Neuronal stem cell (in vitro differentiated cells): ENCODE results near the gene HEXIM2.

Experiments used
- DNase-seq: peaks from one replicate; pipeline ENCODE4 v3.0.0-alpha.2; 2013; ENCODE audit warnings: low spot score
- H2AFZ ChIP-seq: one replicate; pipeline ENCODE4 v1.6.1; 2013; ENCODE audit warnings: mild to moderate bottlenecking, low read length, inconsistent platforms
- H2AK5ac ChIP-seq: 2 replicates; pipeline ENCODE4 v1.6.1; 2013; ENCODE audit warnings: low read depth, mild to moderate bottlenecking, inconsistent platforms, low read length, moderate library complexity, mixed read lengths
- H2BK120ac ChIP-seq: 2 replicates; pipeline ENCODE4 v1.6.1; 2013; ENCODE audit warnings: low read depth, mild to moderate bottlenecking, inconsistent platforms, low read length, moderate library complexity, mixed read lengths
- H2BK12ac ChIP-seq: one replicate; pipeline ENCODE4 v1.6.1; 2013; ENCODE audit warnings: low read length, inconsistent platforms
- H2BK15ac ChIP-seq: 2 replicates; pipeline ENCODE4 v1.6.1; 2013; ENCODE audit warnings: mild to moderate bottlenecking, low read length, inconsistent platforms, mixed read lengths
- H2BK5ac ChIP-seq: one replicate; pipeline ENCODE4 v1.6.1; 2013; ENCODE audit warnings: inconsistent platforms, mild to moderate bottlenecking, low read length, moderate library complexity
- H3K14ac ChIP-seq: one replicate; pipeline ENCODE4 v1.6.1; 2013; ENCODE audit warnings: low read length, inconsistent platforms
- H3K18ac ChIP-seq: 2 replicates; pipeline ENCODE4 v1.6.1; 2013; ENCODE audit warnings: low read length, inconsistent platforms
- H3K23ac ChIP-seq: 2 replicates; pipeline ENCODE4 v1.6.1; 2013; ENCODE audit warnings: low read depth, mild to moderate bottlenecking, mixed read lengths, low read length, inconsistent platforms; ENCODE audit not compliant: poor library complexity
- H3K27ac ChIP-seq: replicated peaks from 3 replicates; pipeline ENCODE4 v1.5.1; 2013; ENCODE audit warnings: low read length, inconsistent platforms
- H3K27me3 ChIP-seq, 3 experiments: 2 replicates each; pipeline ENCODE4 v1.6.1; 2013; ENCODE audit warnings: low read length in 3 of 3, mild to moderate bottlenecking in 2 of 3, inconsistent platforms in 1 of 3, low read depth in 1 of 3, mixed read lengths in 1 of 3, moderate library complexity in 1 of 3; ENCODE audit not compliant: control insufficient read depth in 3 of 3, insufficient read depth in 3 of 3
- H3K36me3 ChIP-seq, 2 donors: replicated peaks in 1 of 2; 2 replicates each; pipeline ENCODE4 v1.6.1; 2013; ENCODE audit warnings: low read length in 2 of 2; ENCODE audit not compliant: control insufficient read depth in 2 of 2, insufficient read depth in 2 of 2
- H3K4ac ChIP-seq: 2 replicates; pipeline ENCODE4 v1.6.1; 2013; ENCODE audit warnings: inconsistent platforms, mild to moderate bottlenecking, low read length, moderate library complexity
- H3K4me1 ChIP-seq, 2 donors: 1 replicate in 1 of 2; 2 replicates in 1 of 2; pipeline ENCODE4 v1.6.1; 2013; ENCODE audit warnings: low read length in 2 of 2, low read depth in 1 of 2; ENCODE audit not compliant: control insufficient read depth in 2 of 2, insufficient read depth in 1 of 2
- H3K4me2 ChIP-seq: one replicate; pipeline ENCODE4 v1.6.1; 2013; ENCODE audit warnings: mild to moderate bottlenecking, low read length, inconsistent platforms; ENCODE audit not compliant: insufficient read depth, poor library complexity, severe bottlenecking
- H3K4me3 ChIP-seq, 2 donors: 2 replicates each; pipeline ENCODE4 v1.5.1; 2013; ENCODE audit warnings: low read length in 2 of 2, mild to moderate bottlenecking in 2 of 2, inconsistent platforms in 1 of 2, moderate library complexity in 1 of 2
- H3K79me1 ChIP-seq: one replicate; pipeline ENCODE4 v1.6.1; 2013; ENCODE audit warnings: low read depth, mild to moderate bottlenecking, inconsistent platforms, low read length, moderate library complexity
- H3K9ac ChIP-seq: one replicate; pipeline ENCODE4 v1.6.1; 2013; ENCODE audit warnings: mild to moderate bottlenecking, low read depth, low read length, inconsistent platforms; ENCODE audit not compliant: poor library complexity
- H3K9me3 ChIP-seq, 2 donors: replicated peaks in 1 of 2; 2 replicates each; pipeline versions ENCODE3 to v1.6.1; 2013; ENCODE audit warnings: low read length in 2 of 2, mild to moderate bottlenecking in 2 of 2, inconsistent platforms in 1 of 2, low read depth in 1 of 2, mixed read lengths in 1 of 2, moderate library complexity in 1 of 2; ENCODE audit not compliant: control insufficient read depth in 2 of 2, insufficient read depth in 1 of 2
- H4K8ac ChIP-seq: one replicate; pipeline ENCODE4 v1.6.1; 2013; ENCODE audit warnings: low read depth, mild to moderate bottlenecking, inconsistent platforms, low read length, moderate library complexity
- H4K91ac ChIP-seq: one replicate; pipeline ENCODE4 v1.6.1; 2013; ENCODE audit warnings: low read length, low read depth, mild to moderate bottlenecking, inconsistent platforms; ENCODE audit not compliant: poor library complexity
- WGBS, 2 donors: extraction: QIAGEN DNeasy Blood & Tissue Kit; methylation state at CpG; one replicate each; pipeline ENCODE4 v1.1.7; 2013; ENCODE audit warnings: missing lambda C conversion rate in 2 of 2, mixed read lengths in 1 of 2; ENCODE audit not compliant: insufficient read length in 2 of 2, insufficient replicate concordance in 1 of 2; ENCODE audit errors: extremely low coverage in 2 of 2; 5-methylcytosine and 5-hydroxymethylcytosine counted together

The HEXIM2 gene

DNA sequence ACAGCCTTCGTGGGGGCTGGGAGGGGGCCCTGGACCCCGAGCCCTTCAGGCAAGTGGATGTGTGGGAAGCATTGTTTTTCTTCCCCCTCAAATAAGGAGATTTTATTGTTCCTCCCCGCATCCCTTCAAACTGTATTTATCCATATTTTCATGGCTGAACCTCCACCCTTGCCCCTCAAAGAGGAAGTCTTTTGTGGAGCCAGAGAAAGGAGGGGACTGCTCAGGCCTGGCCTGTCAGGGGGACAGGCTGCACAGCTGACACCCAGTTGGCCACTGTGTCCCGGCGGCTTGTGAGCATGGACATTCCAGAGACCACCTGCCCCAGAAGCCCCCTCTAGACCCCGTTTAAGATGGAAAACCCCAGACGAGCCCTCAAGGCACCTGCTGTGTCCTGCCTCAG is 15.9 kb downstream of the HEXIM2 start:
- no peak overlapping the region for H4K91ac ChIP-seq
- peak overlapping the region; percentile 76 for H3K4ac ChIP-seq
- no peak overlapping the region for H3K4me2 ChIP-seq
- no peak overlapping the region for H3K23ac ChIP-seq
- H2BK120ac ChIP-seq, result no peak overlapping the region
- H3K79me1 ChIP-seq, result no peaks in the 10 kb centered on the region
- H2AFZ ChIP-seq, result peak overlapping the region; percentile 43
- no CpG with 5 or more reads among the region's 7 CpGs for WGBS, 2 donors
- H2BK5ac ChIP-seq, result no peak overlapping the region
- peak overlapping the region; percentile 69 for H2AK5ac ChIP-seq
- no peak overlapping the region for H3K27ac ChIP-seq
- H3K4me3 ChIP-seq, result no peak overlapping the region
- no peak overlapping the region for H4K8ac ChIP-seq
- H3K9me3 ChIP-seq, result no peaks in the 10 kb centered on the region
- H3K9ac ChIP-seq, result no peak overlapping the region
- H2BK15ac ChIP-seq, result peak overlapping the region; percentile 4
- DNase-seq, result no peak
- peaks cover 6% of the 10 kb centered on the region in 2 donors for H3K4me1 ChIP-seq
- H3K27me3 ChIP-seq, result no peaks in the 10 kb centered on the region
- peak overlapping the region; percentile 24 for H2BK12ac ChIP-seq
- no peaks in the 10 kb centered on the region for H3K36me3 ChIP-seq
- H3K18ac ChIP-seq, result no peak overlapping the region
- peak overlapping the region; percentile 71 for H3K14ac ChIP-seq

- no CpG with 5 or more reads among the region's 5 CpGs for WGBS, 2 donors
- H2BK120ac ChIP-seq, result no peak overlapping the region
- DNase-seq, result no peak
- H3K4me3 ChIP-seq, result no peak overlapping the region
- no peak overlapping the region for H3K23ac ChIP-seq
- no peaks in the 10 kb centered on the region for H3K79me1 ChIP-seq
- no peak overlapping the region for H3K4me2 ChIP-seq
- no peak overlapping the region for H3K14ac ChIP-seq
- H3K4me1 ChIP-seq, result no peaks in the 10 kb centered on the region
- H4K91ac ChIP-seq, result no peak overlapping the region
- H2BK15ac ChIP-seq, result no peak overlapping the region
- no peaks in the 10 kb centered on the region for H3K9me3 ChIP-seq
- H3K18ac ChIP-seq, result no peak overlapping the region
- H2AFZ ChIP-seq, result no peak overlapping the region
- no peak overlapping the region for H4K8ac ChIP-seq
- no peak overlapping the region for H2AK5ac ChIP-seq
- H2BK12ac ChIP-seq, result no peak overlapping the region
- no peak overlapping the region for H3K4ac ChIP-seq
- no peaks in the 10 kb centered on the region for H3K36me3 ChIP-seq
- no peaks in the 10 kb centered on the region for H3K27me3 ChIP-seq
- H3K9ac ChIP-seq, result no peak overlapping the region
- H3K27ac ChIP-seq, result no peak overlapping the region
- no peak overlapping the region for H2BK5ac ChIP-seq
Measured at GRCh38 chr17:45184144-45184543, 22.5 kb downstream of the HEXIM2 start.

- Histone ChIP-seq H3K18ac (no peak overlapping the region), H3K79me1 (no peaks in the 10 kb centered on the region), H2BK15ac (no peak overlapping the region), H3K27me3 (peaks cover 0 to 3% (median 0%) of the 10 kb centered on the region in 3 experiments), H3K4me2 (no peak overlapping the region), H4K91ac (no peak overlapping the region), H3K9me3 (peaks cover 0 to 6% of the 10 kb centered on the region in 2 donors), H3K23ac (no peak overlapping the region), H3K9ac (no peak overlapping the region), H2BK120ac (no peak overlapping the region), H2AK5ac (no peak overlapping the region), H2BK5ac (no peak overlapping the region), H2AFZ (no peak overlapping the region), H3K14ac (no peak overlapping the region), H3K4me3 (no peak overlapping the region), H3K27ac (no peak overlapping the region), H3K36me3 (no peaks in the 10 kb centered on the region), H4K8ac (no peak overlapping the region), H3K4me1 (no peaks in the 10 kb centered on the region), H2BK12ac (no peak overlapping the region), H3K4ac (no peak overlapping the region)
- DNase-seq, result no peak
- WGBS, 2 donors, result no CpG with 5 or more reads among the region's 7 CpGs
Measured at GRCh38 chr17:45186801-45187354, 25.2 kb downstream of the HEXIM2 start.

- Histone ChIP-seq H2BK120ac (no peak overlapping the region), H3K4ac (no peak overlapping the region), H2BK15ac (no peak overlapping the region), H3K79me1 (no peaks in the 10 kb centered on the region), H4K91ac (no peak overlapping the region), H3K4me3 (no peak overlapping the region), H3K27me3 (peaks cover 0 to 3% (median 0%) of the 10 kb centered on the region in 3 experiments), H3K36me3 (no peaks in the 10 kb centered on the region), H2BK12ac (no peak overlapping the region), H3K27ac (no peak overlapping the region), H2BK5ac (no peak overlapping the region), H2AK5ac (no peak overlapping the region), H3K14ac (no peak overlapping the region), H3K4me1 (no peaks in the 10 kb centered on the region), H3K23ac (no peak overlapping the region), H3K4me2 (no peak overlapping the region), H3K9ac (no peak overlapping the region), H3K9me3 (peaks cover 0 to 6% of the 10 kb centered on the region in 2 donors), H2AFZ (no peak overlapping the region), H4K8ac (no peak overlapping the region), H3K18ac (no peak overlapping the region)
- no peak for DNase-seq
- no CpG with 5 or more reads among the region's 2 CpGs for WGBS, 2 donors
Measured at GRCh38 chr17:45189009-45189408, 27.3 kb downstream of the HEXIM2 start.
